Neural cell (in vitro differentiated cells): ENCODE data around the gene COA6. TPM values are rescaled to one million over a fixed set of nuclear protein-coding genes. Genes with fewer than 3 reads are reported as not detected.

Source experiments
- H2AFZ ChIP-seq: fragments of 200-600, 300-800 bp; sonication (generic), shearing (Covaris generic); 2 replicates; pipeline ENCODE4 v1.6.0; 2014; ENCODE audit warnings: low read depth, mild to moderate bottlenecking, antibody characterized with exemption, low read length, moderate library complexity
- H3F3A ChIP-seq: fragments of 200-600 bp; shearing (Covaris generic); 2 replicates; pipeline ENCODE4 v1.6.1; 2016; ENCODE audit warnings: mild to moderate bottlenecking, moderate library complexity, mixed read lengths, antibody characterized with exemption, low read length; ENCODE audit not compliant: insufficient read depth, poor library complexity, severe bottlenecking
- H3K27ac ChIP-seq: fragments of 200-600, 300-800 bp; sonication (generic), shearing (Covaris generic); 2 replicates; pipeline ENCODE4 v1.5.1; 2014; ENCODE audit warnings: mild to moderate bottlenecking, low read length, moderate library complexity
- H3K27me3 ChIP-seq: fragments of 300-800, 200-600 bp; sonication (generic), shearing (Covaris generic); 2 replicates; pipeline ENCODE4 v1.6.0; 2014; ENCODE audit warnings: mild to moderate bottlenecking, low read depth, low read length, moderate library complexity; ENCODE audit not compliant: insufficient read depth
- H3K36me3 ChIP-seq: fragments of 300-800, 200-600 bp; sonication (generic), shearing (Covaris generic); 2 replicates; pipeline ENCODE4 v1.5.1; 2014; ENCODE audit warnings: mild to moderate bottlenecking, antibody characterized with exemption, low read length, moderate library complexity; ENCODE audit not compliant: insufficient read depth
- H3K4me2 ChIP-seq: fragments of 300-800, 200-600 bp; sonication (generic), shearing (Covaris generic); 2 replicates; pipeline ENCODE4 v1.6.0; 2014; ENCODE audit warnings: mild to moderate bottlenecking, low read length
- H3K4me3 ChIP-seq: fragments of 300-800, 200-600 bp; sonication (generic), shearing (Covaris generic); 2 replicates; pipeline ENCODE4 v1.5.1; 2014; ENCODE audit warnings: mild to moderate bottlenecking, low read length, moderate library complexity
- H3K79me2 ChIP-seq: fragments of 200-600 bp; shearing (Covaris generic); replicated peaks from 2 replicates; pipeline ENCODE4 v1.6.0; 2014; ENCODE audit warnings: mild to moderate bottlenecking, low read length, moderate library complexity; ENCODE audit not compliant: insufficient read depth
- H3K9ac ChIP-seq: fragments of 300-800, 200-600 bp; sonication (generic), shearing (Covaris generic); 2 replicates; pipeline ENCODE4 v1.6.1; 2016; ENCODE audit warnings: mild to moderate bottlenecking, low read length, mixed read lengths
- H3K9me2 ChIP-seq: fragments of 200-600 bp; shearing (Covaris generic); 2 replicates; pipeline ENCODE4 v1.6.1; 2016; ENCODE audit warnings: mild to moderate bottlenecking, low read length, mixed read lengths; ENCODE audit not compliant: insufficient read depth
- H3K9me3 ChIP-seq: fragments of 200-600, 300-800 bp; sonication (generic), shearing (Covaris generic); 2 replicates; pipeline ENCODE4 v1.6.1; 2016; ENCODE audit warnings: mild to moderate bottlenecking, mixed run types, low read length, moderate library complexity, mixed read lengths
- H4K20me1 ChIP-seq: fragments of 200-600 bp; shearing (Covaris generic); 2 replicates; pipeline ENCODE4 v1.6.1; 2016; ENCODE audit warnings: mild to moderate bottlenecking, mixed run types; ENCODE audit not compliant: insufficient read depth
- EP300 ChIP-seq: fragments of 450-650 bp; conservative IDR thresholded peaks from 2 replicates; pipeline ENCODE4 v1.6.1; 2014; ENCODE audit warnings: antibody characterized with exemption, mild to moderate bottlenecking, moderate library complexity; ENCODE audit not compliant: poor library complexity, severe bottlenecking
- EZH2 ChIP-seq: fragments of 200-600, 300-800 bp; shearing (Covaris generic), sonication (generic); IDR thresholded peaks from 2 replicates; pipeline ENCODE4 v1.6.1; 2014; ENCODE audit warnings: antibody characterized with exemption, low read length, borderline replicate concordance, mild to moderate bottlenecking; ENCODE audit not compliant: insufficient read depth, poor library complexity, severe bottlenecking
- MXI1 ChIP-seq: fragments of 450-650 bp; conservative IDR thresholded peaks from 2 replicates; pipeline ENCODE4 v1.6.1; 2014; ENCODE audit warnings: antibody characterized with exemption, mild to moderate bottlenecking; ENCODE audit not compliant: poor library complexity, severe bottlenecking
- POLR2AphosphoS5 ChIP-seq: IDR thresholded peaks from 2 replicates; pipeline ENCODE4 v1.6.1; 2012
- RAD21 ChIP-seq: fragments of 450-650 bp; conservative IDR thresholded peaks from 2 replicates; pipeline ENCODE4 v1.6.1; 2014; ENCODE audit warnings: antibody characterized with exemption, mild to moderate bottlenecking, moderate library complexity
- SMC3 ChIP-seq: fragments of 450-650 bp; conservative IDR thresholded peaks from 2 replicates; pipeline ENCODE4 v1.6.1; 2014; ENCODE audit warnings: antibody characterized with exemption, mild to moderate bottlenecking, moderate library complexity; ENCODE audit not compliant: poor library complexity
- TAF1 ChIP-seq: IDR thresholded peaks from 2 replicates; pipeline ENCODE4 v1.6.1; 2012; ENCODE audit warnings: low read depth
- polyA plus RNA-seq: library from polyadenylated mRNA; depleted of rRNA; stranded (reverse); fragments of >200 nt; gene quantifications from 2 replicates; pipeline ENCODE4 v1.2.3, GENCODE V29; 2014
- TF ChIP-seq, protein P1 (sequence below): fragments of 450-650 bp; IDR thresholded peaks from 2 replicates; pipeline ENCODE4 v1.5.1; 2014; ENCODE audit warnings: antibody characterized with exemption, mild to moderate bottlenecking, moderate library complexity; ENCODE audit not compliant: poor library complexity, severe bottlenecking
- TF ChIP-seq, protein P2 (sequence below): IDR thresholded peaks from 2 replicates; pipeline ENCODE4 v1.6.1; 2012; ENCODE audit warnings: borderline replicate concordance

COA6 gene
- polyA plus RNA-seq, 1 donor from 2014 or later, result 48.3 TPM

- no peaks in the 10 kb centered on the region for H3K9me3 ChIP-seq
- no peak overlapping the region for H3K4me2 ChIP-seq
- no peaks in the 10 kb centered on the region for H3K9me2 ChIP-seq
- no peaks in the 10 kb centered on the region for H3K36me3 ChIP-seq
- H3K4me3 ChIP-seq, result no peak overlapping the region
- H3K79me2 ChIP-seq, result no peaks in the 10 kb centered on the region
- H2AFZ ChIP-seq, result no peak overlapping the region
- H3K27ac ChIP-seq, result no peak overlapping the region
- H3K9ac ChIP-seq, result no peak overlapping the region
- TF ChIP-seq, protein P1, sequence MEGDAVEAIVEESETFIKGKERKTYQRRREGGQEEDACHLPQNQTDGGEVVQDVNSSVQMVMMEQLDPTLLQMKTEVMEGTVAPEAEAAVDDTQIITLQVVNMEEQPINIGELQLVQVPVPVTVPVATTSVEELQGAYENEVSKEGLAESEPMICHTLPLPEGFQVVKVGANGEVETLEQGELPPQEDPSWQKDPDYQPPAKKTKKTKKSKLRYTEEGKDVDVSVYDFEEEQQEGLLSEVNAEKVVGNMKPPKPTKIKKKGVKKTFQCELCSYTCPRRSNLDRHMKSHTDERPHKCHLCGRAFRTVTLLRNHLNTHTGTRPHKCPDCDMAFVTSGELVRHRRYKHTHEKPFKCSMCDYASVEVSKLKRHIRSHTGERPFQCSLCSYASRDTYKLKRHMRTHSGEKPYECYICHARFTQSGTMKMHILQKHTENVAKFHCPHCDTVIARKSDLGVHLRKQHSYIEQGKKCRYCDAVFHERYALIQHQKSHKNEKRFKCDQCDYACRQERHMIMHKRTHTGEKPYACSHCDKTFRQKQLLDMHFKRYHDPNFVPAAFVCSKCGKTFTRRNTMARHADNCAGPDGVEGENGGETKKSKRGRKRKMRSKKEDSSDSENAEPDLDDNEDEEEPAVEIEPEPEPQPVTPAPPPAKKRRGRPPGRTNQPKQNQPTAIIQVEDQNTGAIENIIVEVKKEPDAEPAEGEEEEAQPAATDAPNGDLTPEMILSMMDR, result no peak
- TF ChIP-seq, protein P2, sequence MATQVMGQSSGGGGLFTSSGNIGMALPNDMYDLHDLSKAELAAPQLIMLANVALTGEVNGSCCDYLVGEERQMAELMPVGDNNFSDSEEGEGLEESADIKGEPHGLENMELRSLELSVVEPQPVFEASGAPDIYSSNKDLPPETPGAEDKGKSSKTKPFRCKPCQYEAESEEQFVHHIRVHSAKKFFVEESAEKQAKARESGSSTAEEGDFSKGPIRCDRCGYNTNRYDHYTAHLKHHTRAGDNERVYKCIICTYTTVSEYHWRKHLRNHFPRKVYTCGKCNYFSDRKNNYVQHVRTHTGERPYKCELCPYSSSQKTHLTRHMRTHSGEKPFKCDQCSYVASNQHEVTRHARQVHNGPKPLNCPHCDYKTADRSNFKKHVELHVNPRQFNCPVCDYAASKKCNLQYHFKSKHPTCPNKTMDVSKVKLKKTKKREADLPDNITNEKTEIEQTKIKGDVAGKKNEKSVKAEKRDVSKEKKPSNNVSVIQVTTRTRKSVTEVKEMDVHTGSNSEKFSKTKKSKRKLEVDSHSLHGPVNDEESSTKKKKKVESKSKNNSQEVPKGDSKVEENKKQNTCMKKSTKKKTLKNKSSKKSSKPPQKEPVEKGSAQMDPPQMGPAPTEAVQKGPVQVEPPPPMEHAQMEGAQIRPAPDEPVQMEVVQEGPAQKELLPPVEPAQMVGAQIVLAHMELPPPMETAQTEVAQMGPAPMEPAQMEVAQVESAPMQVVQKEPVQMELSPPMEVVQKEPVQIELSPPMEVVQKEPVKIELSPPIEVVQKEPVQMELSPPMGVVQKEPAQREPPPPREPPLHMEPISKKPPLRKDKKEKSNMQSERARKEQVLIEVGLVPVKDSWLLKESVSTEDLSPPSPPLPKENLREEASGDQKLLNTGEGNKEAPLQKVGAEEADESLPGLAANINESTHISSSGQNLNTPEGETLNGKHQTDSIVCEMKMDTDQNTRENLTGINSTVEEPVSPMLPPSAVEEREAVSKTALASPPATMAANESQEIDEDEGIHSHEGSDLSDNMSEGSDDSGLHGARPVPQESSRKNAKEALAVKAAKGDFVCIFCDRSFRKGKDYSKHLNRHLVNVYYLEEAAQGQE, result no peak
- TF ChIP-seq RAD21 (no peak), EP300 (no peak), EZH2 (no peak), TAF1 (no peak), MXI1 (no peak), POLR2AphosphoS5 (no peak), SMC3 (no peak)
- H3F3A ChIP-seq, result no peaks in the 10 kb centered on the region
- no peaks in the 10 kb centered on the region for H4K20me1 ChIP-seq
- H3K27me3 ChIP-seq, result no peaks in the 10 kb centered on the region
Observed at GRCh38 chr1:234325878-234326496, 47.3 kb upstream of the COA6 start.

DNA sequence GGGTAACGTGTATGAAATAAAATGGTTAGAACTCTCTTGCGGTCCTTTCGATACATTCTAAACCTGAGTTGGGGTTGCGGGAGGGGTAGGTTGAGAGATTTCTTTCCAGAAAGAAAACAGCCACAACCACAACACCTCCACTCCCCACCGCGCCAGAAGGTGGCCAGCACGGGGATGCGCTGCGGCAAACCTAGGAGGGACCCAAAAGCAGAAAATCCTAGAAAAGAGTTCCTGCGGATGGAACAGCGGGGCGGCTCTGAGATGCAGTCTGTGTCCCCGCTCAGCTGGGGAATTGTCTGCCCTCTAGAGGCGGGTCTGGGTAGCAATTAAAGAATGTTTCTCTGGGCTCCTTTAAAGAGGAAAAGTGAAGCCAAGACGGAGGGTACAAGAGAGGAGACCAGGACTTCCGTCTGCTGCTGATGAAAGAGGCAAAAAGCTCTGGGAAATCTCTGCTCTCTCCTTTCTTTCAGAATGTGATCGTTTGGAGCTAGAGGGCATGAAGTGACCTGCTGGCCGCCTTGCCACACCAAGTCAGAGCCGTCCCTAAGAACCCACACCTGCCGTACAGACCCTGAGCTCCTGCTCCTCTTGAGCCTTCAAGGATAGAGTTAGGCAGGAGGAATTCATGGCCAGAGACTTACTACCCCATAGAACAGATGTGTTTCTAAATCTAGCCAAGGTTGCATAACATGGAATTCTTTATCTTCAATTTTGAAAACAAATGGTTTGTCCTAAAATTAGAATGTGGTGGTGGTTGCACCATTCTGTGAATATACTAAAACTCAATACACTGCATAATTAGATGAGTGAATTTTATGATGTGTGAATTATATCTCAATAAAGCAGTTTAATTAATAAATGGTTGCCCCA lies 46.5 kb upstream of the COA6 start:
- H3K79me2 ChIP-seq, result no peaks in the 10 kb centered on the region
- no peaks in the 10 kb centered on the region for H4K20me1 ChIP-seq
- no peak overlapping the region for H3K9ac ChIP-seq
- no peaks in the 10 kb centered on the region for H3F3A ChIP-seq
- no peak overlapping the region for H3K27ac ChIP-seq
- H3K36me3 ChIP-seq, result no peaks in the 10 kb centered on the region
- H3K4me2 ChIP-seq, result no peak overlapping the region
- TF ChIP-seq EZH2, result no peak
- TF ChIP-seq, protein P1, result peak; percentile 42
- no peaks in the 10 kb centered on the region for H3K9me3 ChIP-seq
- no peaks in the 10 kb centered on the region for H3K27me3 ChIP-seq
- no peak overlapping the region for H3K4me3 ChIP-seq
- H2AFZ ChIP-seq, result no peak overlapping the region
- H3K9me2 ChIP-seq, result no peaks in the 10 kb centered on the region
